T-helper 1 cell treated with Interleukin-12 subunit alpha and Interleukin-12 subunit beta and Interleukin-4 antibody, amounts not matched to agents 30 μg/mL and 1 μg/mL, for 36 hours (primary cell): ENCODE measurements around the gene PTPRE.

Experiments used
- H3K27ac Mint-ChIP-seq: one replicate; pipeline ENCODE4 v1.8.0; 2021; ENCODE audit warnings: mild to moderate bottlenecking, mixed read lengths
- H3K27me3 Mint-ChIP-seq: one replicate; pipeline ENCODE4 v1.8.0; 2021; ENCODE audit warnings: low read depth, mixed read lengths
- H3K36me3 Mint-ChIP-seq: one replicate; pipeline ENCODE4 v1.8.0; 2021; ENCODE audit warnings: low read depth, mixed read lengths
- H3K4me1 Mint-ChIP-seq: one replicate; pipeline ENCODE4 v1.8.0; 2021; ENCODE audit warnings: low read depth, mixed read lengths
- H3K4me3 Mint-ChIP-seq: one replicate; pipeline ENCODE4 v1.8.0; 2021; ENCODE audit warnings: mild to moderate bottlenecking, moderate library complexity, mixed read lengths
- H3K9me3 Mint-ChIP-seq: one replicate; pipeline ENCODE4 v1.8.0; 2021; ENCODE audit warnings: mixed read lengths

PTPRE gene

GRCh38 chr10:127875916-127876315 lies 31.0 kb upstream of the PTPRE start:
- H3K4me3 Mint-ChIP-seq, result no peak overlapping the region
- H3K27me3 Mint-ChIP-seq, result peaks cover 1% of the 10 kb centered on the region
- no peaks in the 10 kb centered on the region for H3K9me3 Mint-ChIP-seq
- H3K36me3 Mint-ChIP-seq, result no peaks in the 10 kb centered on the region
- H3K27ac Mint-ChIP-seq, result no peak overlapping the region
- peaks cover 26% of the 10 kb centered on the region for H3K4me1 Mint-ChIP-seq

GRCh38 chr10:127877116-127877515 lies 29.8 kb upstream of the PTPRE start:
- no peaks in the 10 kb centered on the region for H3K9me3 Mint-ChIP-seq
- peak overlapping the region; percentile 23 for H3K27ac Mint-ChIP-seq
- H3K36me3 Mint-ChIP-seq, result no peaks in the 10 kb centered on the region
- peaks cover 32% of the 10 kb centered on the region for H3K4me1 Mint-ChIP-seq
- no peaks in the 10 kb centered on the region for H3K27me3 Mint-ChIP-seq
- no peak overlapping the region for H3K4me3 Mint-ChIP-seq

GRCh38 chr10:127877699-127878098 lies 29.2 kb upstream of the PTPRE start:
- Mint-ChIP-seq H3K36me3 (no peaks in the 10 kb centered on the region), H3K27me3 (no peaks in the 10 kb centered on the region), H3K4me3 (no peak overlapping the region), H3K4me1 (peaks cover 37% of the 10 kb centered on the region), H3K9me3 (no peaks in the 10 kb centered on the region), H3K27ac (no peak overlapping the region)

- Mint-ChIP-seq H3K9me3 (no peaks in the 10 kb centered on the region), H3K4me1 (peaks cover 41% of the 10 kb centered on the region), H3K27ac (no peak overlapping the region), H3K27me3 (no peaks in the 10 kb centered on the region), H3K4me3 (no peak overlapping the region), H3K36me3 (no peaks in the 10 kb centered on the region)
These were observed 28.3 kb upstream of the PTPRE start for GRCh38 chr10:127878475-127879055.

- no peak overlapping the region for H3K4me3 Mint-ChIP-seq
- no peaks in the 10 kb centered on the region for H3K27me3 Mint-ChIP-seq
- peak overlapping the region; percentile 79 for H3K27ac Mint-ChIP-seq
- H3K4me1 Mint-ChIP-seq, result peaks cover 41% of the 10 kb centered on the region
- no peaks in the 10 kb centered on the region for H3K9me3 Mint-ChIP-seq
- H3K36me3 Mint-ChIP-seq, result no peaks in the 10 kb centered on the region
These were observed 26.3 kb upstream of the PTPRE start for GRCh38 chr10:127880557-127880956.

- Mint-ChIP-seq H3K27ac (no peak overlapping the region), H3K9me3 (no peaks in the 10 kb centered on the region), H3K4me3 (no peak overlapping the region), H3K4me1 (peaks cover 41% of the 10 kb centered on the region), H3K27me3 (no peaks in the 10 kb centered on the region), H3K36me3 (no peaks in the 10 kb centered on the region)
These were observed 25.6 kb upstream of the PTPRE start for GRCh38 chr10:127881262-127881661.

- H3K27ac Mint-ChIP-seq, result no peak overlapping the region
- no peak overlapping the region for H3K4me3 Mint-ChIP-seq
- H3K4me1 Mint-ChIP-seq, result peaks cover 34% of the 10 kb centered on the region
- no peaks in the 10 kb centered on the region for H3K27me3 Mint-ChIP-seq
- H3K36me3 Mint-ChIP-seq, result no peaks in the 10 kb centered on the region
- H3K9me3 Mint-ChIP-seq, result no peaks in the 10 kb centered on the region
These were observed 24.5 kb upstream of the PTPRE start for GRCh38 chr10:127882391-127882790.

- H3K9me3 Mint-ChIP-seq, result no peaks in the 10 kb centered on the region
- H3K27ac Mint-ChIP-seq, result no peak overlapping the region
- no peaks in the 10 kb centered on the region for H3K27me3 Mint-ChIP-seq
- no peaks in the 10 kb centered on the region for H3K36me3 Mint-ChIP-seq
- peaks cover 30% of the 10 kb centered on the region for H3K4me1 Mint-ChIP-seq
- no peak overlapping the region for H3K4me3 Mint-ChIP-seq
These were observed 24.0 kb upstream of the PTPRE start for GRCh38 chr10:127882801-127883459.

- no peaks in the 10 kb centered on the region for H3K9me3 Mint-ChIP-seq
- H3K27me3 Mint-ChIP-seq, result no peaks in the 10 kb centered on the region
These were observed 23.4 kb upstream of the PTPRE start for GRCh38 chr10:127883516-127883915.

GRCh38 chr10:127884501-127884900 lies 22.4 kb upstream of the PTPRE start:
- no peaks in the 10 kb centered on the region for H3K27me3 Mint-ChIP-seq
- no peaks in the 10 kb centered on the region for H3K9me3 Mint-ChIP-seq
- H3K4me3 Mint-ChIP-seq, result no peak overlapping the region
- H3K4me1 Mint-ChIP-seq, result peaks cover 25% of the 10 kb centered on the region
- H3K36me3 Mint-ChIP-seq, result no peaks in the 10 kb centered on the region
- H3K27ac Mint-ChIP-seq, result no peak overlapping the region

More at GRCh38 chr10:127883516-127883915, 23.4 kb upstream of the PTPRE start:
- H3K27ac Mint-ChIP-seq, result no peak overlapping the region
- H3K4me3 Mint-ChIP-seq, result no peak overlapping the region
- peaks cover 26% of the 10 kb centered on the region for H3K4me1 Mint-ChIP-seq
- no peaks in the 10 kb centered on the region for H3K36me3 Mint-ChIP-seq

- no peaks in the 10 kb centered on the region for H3K9me3 Mint-ChIP-seq
- H3K36me3 Mint-ChIP-seq, result no peaks in the 10 kb centered on the region
- H3K4me3 Mint-ChIP-seq, result no peak overlapping the region
- H3K4me1 Mint-ChIP-seq, result peaks cover 13% of the 10 kb centered on the region
- H3K27ac Mint-ChIP-seq, result no peak overlapping the region
- peaks cover under 1% of the 10 kb centered on the region for H3K27me3 Mint-ChIP-seq
These were observed 20.4 kb upstream of the PTPRE start for GRCh38 chr10:127886371-127887051.

- Mint-ChIP-seq H3K9me3 (no peaks in the 10 kb centered on the region), H3K4me1 (peaks cover 3% of the 10 kb centered on the region), H3K27ac (no peak overlapping the region), H3K4me3 (no peak overlapping the region), H3K36me3 (no peaks in the 10 kb centered on the region), H3K27me3 (peaks cover 8% of the 10 kb centered on the region)
These were observed 19.1 kb upstream of the PTPRE start for GRCh38 chr10:127887541-127888415.

GRCh38 chr10:127888521-127889312 lies 18.2 kb upstream of the PTPRE start:
- Mint-ChIP-seq H3K27me3 (peaks cover 15% of the 10 kb centered on the region), H3K9me3 (no peaks in the 10 kb centered on the region), H3K36me3 (no peaks in the 10 kb centered on the region), H3K4me1 (no peaks in the 10 kb centered on the region), H3K4me3 (no peak overlapping the region), H3K27ac (no peak overlapping the region)
